Fibroblast of lung (primary cell): ENCODE results near the gene SCD5. TPM values are rescaled to one million over a fixed set of nuclear protein-coding genes. Genes with fewer than 3 reads are reported as not detected.

Experiments used
- DNase-seq, 2 donors: peaks; one replicate each; pipeline versions ENCODE4 v3.0.0 to v3.0.0-alpha.2; 2010; ENCODE audit warnings: low read depth in 2 of 2
- H2AFZ ChIP-seq: 2 replicates; pipeline ENCODE4 v1.5.1; 2012; ENCODE audit warnings: low read length, control low read depth, inconsistent platforms
- H3K27ac ChIP-seq: 2 replicates; pipeline ENCODE4 v1.5.1; 2011; ENCODE audit warnings: low read length, control low read depth; ENCODE audit not compliant: insufficient read depth
- H3K27me3 ChIP-seq: 2 replicates; pipeline ENCODE4 v1.5.1; 2011; ENCODE audit warnings: mild to moderate bottlenecking, low read length; ENCODE audit not compliant: control insufficient read depth, insufficient read depth
- H3K36me3 ChIP-seq: 2 replicates; pipeline ENCODE4 v1.5.1; 2011; ENCODE audit warnings: low read length; ENCODE audit not compliant: control insufficient read depth, insufficient read depth
- H3K4me1 ChIP-seq: 2 replicates; pipeline ENCODE4 v1.5.1; 2011; ENCODE audit warnings: low read length; ENCODE audit not compliant: control insufficient read depth, insufficient read depth; ENCODE audit errors: extremely low read depth
- H3K4me2 ChIP-seq: 2 replicates; pipeline ENCODE4 v1.5.1; 2011; ENCODE audit warnings: low read length, control low read depth; ENCODE audit not compliant: insufficient read depth; ENCODE audit errors: extremely low read depth
- H3K4me3 ChIP-seq, 4 experiments: fragments of 200-600 bp in 1 of 4; sonication (generic) in 1 of 4; replicated peaks in 1 of 4; 2 replicates each; pipeline ENCODE4 v1.5.1; 2011 to 2016; ENCODE audit warnings: low read length in 4 of 4, low read depth in 3 of 4, mild to moderate bottlenecking in 3 of 4, control low read depth in 2 of 4, inconsistent platforms in 1 of 4, mixed read lengths in 1 of 4; ENCODE audit not compliant: insufficient read depth in 1 of 4; ENCODE audit errors: control extremely low read depth in 1 of 4
- H3K79me2 ChIP-seq: 2 replicates; pipeline ENCODE4 v1.5.1; 2012; ENCODE audit warnings: mild to moderate bottlenecking, low read length, inconsistent platforms; ENCODE audit not compliant: control insufficient read depth, insufficient read depth
- H3K9ac ChIP-seq: 2 replicates; pipeline ENCODE4 v1.5.1; 2011; ENCODE audit warnings: mild to moderate bottlenecking, low read length, control low read depth; ENCODE audit not compliant: insufficient read depth
- H3K9me3 ChIP-seq: 2 replicates; pipeline ENCODE4 v1.5.1; 2012; ENCODE audit warnings: low read depth, low read length; ENCODE audit not compliant: control insufficient read depth, insufficient read depth
- H4K20me1 ChIP-seq: 2 replicates; pipeline ENCODE4 v1.5.1; 2011; ENCODE audit warnings: low read length; ENCODE audit not compliant: control insufficient read depth, insufficient read depth; ENCODE audit errors: extremely low read depth
- CTCF ChIP-seq, 2 donors: IDR thresholded peaks in 1 of 2; conservative IDR thresholded peaks in 1 of 2; 1 replicate in 1 of 2; 2 replicates in 1 of 2; pipeline ENCODE4 v1.5.1; 2011 to 2012; ENCODE audit warnings: low read length in 2 of 2, control low read depth in 1 of 2, inconsistent platforms in 1 of 2, low read depth in 1 of 2, mild to moderate bottlenecking in 1 of 2
- EZH2 ChIP-seq: IDR thresholded peaks from 2 replicates; pipeline ENCODE4 v1.5.1; 2012; ENCODE audit warnings: low read length, control low read depth, mild to moderate bottlenecking; ENCODE audit errors: missing control alignments
- polyA plus RNA-seq, 2 donors: library from polyadenylated mRNA; depleted of rRNA in 1 of 2; stranded (reverse) in 1 of 2; unstranded in 1 of 2; fragments of >200 nt; gene quantifications; 2 replicates each; pipeline ENCODE4 v1.2.1, GENCODE V29; 2011 to 2012; ENCODE audit warnings: missing spikeins in 1 of 2
- total RNA-seq: library from RNA; depleted of rRNA; stranded (reverse); fragments of >200 nt; gene quantifications from 2 replicates; pipeline ENCODE4 v1.2.1, GENCODE V29; 2014

Gene SCD5
- total and polyA plus RNA-seq, 2 donors (not counting 1 experiment from before 2014, with no cell fraction given): 4.9 to 11.4 TPM

GRCh38 chr4:82710197-82710929 lies 88.2 kb downstream of the SCD5 start:
- TF ChIP-seq EZH2 (no peak), CTCF (conservative IDR thresholded peaks at IDR 0.05 in 1 of 2, IDR thresholded peaks at IDR 0.05 in 1 of 2; ENCODE audit: low read depth in 1 of 2, low read length in 2 of 2) (no peak)
- no peaks in the 10 kb centered on the region for H3K36me3 ChIP-seq
- no peaks in the 10 kb centered on the region for H4K20me1 ChIP-seq
- H3K9me3 ChIP-seq: no peaks in the 10 kb centered on the region
- no peaks in the 10 kb centered on the region for H3K4me1 ChIP-seq
- no peaks in the 10 kb centered on the region for H3K27me3 ChIP-seq
- no peak overlapping the region for H3K27ac ChIP-seq
- H3K4me2 ChIP-seq: no peak overlapping the region
- DNase-seq: peak in 1 of 2 donors; percentile 18
- H2AFZ ChIP-seq: no peak overlapping the region
- H3K79me2 ChIP-seq: no peaks in the 10 kb centered on the region
- H3K4me3 ChIP-seq: no peak overlapping the region
- H3K9ac ChIP-seq: no peak overlapping the region

- Histone ChIP-seq H3K79me2 (no peaks in the 10 kb centered on the region), H3K9ac (no peak overlapping the region)
Measured at GRCh38 chr4:82708982-82709381, 89.6 kb downstream of the SCD5 start.

More at GRCh38 chr4:82708982-82709381, 89.6 kb downstream of the SCD5 start:
- Histone ChIP-seq H2AFZ (no peak overlapping the region), H3K27ac (no peak overlapping the region), H4K20me1 (no peaks in the 10 kb centered on the region), H3K4me1 (no peaks in the 10 kb centered on the region), H3K9me3 (no peaks in the 10 kb centered on the region), H3K4me2 (no peak overlapping the region), H3K27me3 (no peaks in the 10 kb centered on the region), H3K36me3 (no peaks in the 10 kb centered on the region), H3K4me3 (no peak overlapping the region)
- DNase-seq: no peak
- TF ChIP-seq EZH2 (no peak), CTCF (conservative IDR thresholded peaks at IDR 0.05 in 1 of 2, IDR thresholded peaks at IDR 0.05 in 1 of 2; ENCODE audit: low read depth in 1 of 2, low read length in 2 of 2) (no peak)
